ENCODE measurements around the gene SLCO4A1.

SLCO4A1 gene

GRCh38 chr20:62611819-62612218 is 30.5 kb upstream of the SLCO4A1 start:
- ATAC-seq = no peak
- no peak for TF ChIP-seq ESRRG (CRISPR knock-in tag; IDR thresholded peaks at IDR 0.05)
- TF ChIP-seq OSR1 (CRISPR knock-in tag; IDR thresholded peaks at IDR 0.05) = no peak
- no peak for TF ChIP-seq ZFP30 (CRISPR knock-in tag; IDR thresholded peaks at IDR 0.05)
- no peak for TF ChIP-seq CSDC2 (CRISPR knock-in tag; IDR thresholded peaks at IDR 0.05)
- no peak for TF ChIP-seq ZNF8 (CRISPR knock-in tag; IDR thresholded peaks at IDR 0.05)
- TF ChIP-seq GLIS3 (CRISPR knock-in tag; IDR thresholded peaks at IDR 0.05) = no peak
- no peak for TF ChIP-seq TSHZ2 (CRISPR knock-in tag; IDR thresholded peaks at IDR 0.05)
- no peak for TF ChIP-seq SNAI2 (CRISPR knock-in tag; IDR thresholded peaks at IDR 0.05)
- TF ChIP-seq POU6F1 (CRISPR knock-in tag; IDR thresholded peaks at IDR 0.05; ENCODE audit: borderline replicate concordance, low read depth) = no peak
- TF ChIP-seq ARNTL (CRISPR knock-in tag; IDR thresholded peaks at IDR 0.05; ENCODE audit: borderline replicate concordance, low read depth) = no peak
- no peak for TF ChIP-seq ZNF565 (CRISPR knock-in tag; conservative IDR thresholded peaks at IDR 0.05; ENCODE audit: low read depth)
- no peak for TF ChIP-seq TCF4 (CRISPR knock-in tag; IDR thresholded peaks at IDR 0.05; ENCODE audit: borderline replicate concordance)

GRCh38 chr20:62614085-62614960 is 28.0 kb upstream of the SLCO4A1 start:
- TF ChIP-seq TSHZ2 (CRISPR knock-in tag; IDR thresholded peaks at IDR 0.05) (no peak), OSR1 (CRISPR knock-in tag; IDR thresholded peaks at IDR 0.05) (no peak), CREB5 (CRISPR knock-in tag; IDR thresholded peaks at IDR 0.05; ENCODE audit: low read depth) (no peak), ZFP30 (CRISPR knock-in tag; IDR thresholded peaks at IDR 0.05) (no peak), TOX (CRISPR knock-in tag; IDR thresholded peaks at IDR 0.05; ENCODE audit: borderline replicate concordance) (no peak), PATZ1 (CRISPR knock-in tag; IDR thresholded peaks at IDR 0.05; ENCODE audit: borderline replicate concordance) (no peak), ARNTL (CRISPR knock-in tag; IDR thresholded peaks at IDR 0.05; ENCODE audit: borderline replicate concordance, low read depth) (no peak), BACH2 (CRISPR knock-in tag; IDR thresholded peaks at IDR 0.05; ENCODE audit: borderline replicate concordance) (no peak), ZC3H10 (CRISPR knock-in tag; IDR thresholded peaks at IDR 0.05) (no peak), POU6F1 (CRISPR knock-in tag; IDR thresholded peaks at IDR 0.05; ENCODE audit: borderline replicate concordance, low read depth) (no peak), ZNF70 (CRISPR knock-in tag; IDR thresholded peaks at IDR 0.05) (no peak), GLIS3 (CRISPR knock-in tag; IDR thresholded peaks at IDR 0.05) (no peak), SNAI2 (CRISPR knock-in tag; IDR thresholded peaks at IDR 0.05) (no peak), CSRNP3 (CRISPR knock-in tag; IDR thresholded peaks at IDR 0.05) (no peak), ESRRG (CRISPR knock-in tag; IDR thresholded peaks at IDR 0.05) (no peak), RARB (CRISPR knock-in tag; IDR thresholded peaks at IDR 0.05) (no peak), ISL1 (CRISPR knock-in tag; IDR thresholded peaks at IDR 0.05) (no peak), TCF4 (CRISPR knock-in tag; IDR thresholded peaks at IDR 0.05; ENCODE audit: borderline replicate concordance) (no peak), PPARA (CRISPR knock-in tag; IDR thresholded peaks at IDR 0.05; ENCODE audit: borderline replicate concordance) (no peak), ZFP3 (CRISPR knock-in tag; IDR thresholded peaks at IDR 0.05) (no peak)
- ATAC-seq = no peak
